Stimulated activated naive CD8-positive, alpha-beta T cell treated with anti-CD3 and anti-CD28 coated beads, Interleukin-15, Interleukin-2, amounts not matched to agents 100 U/mL and 50 U/mL, for 24 hours (primary cell): Measurements from ENCODE around the gene KCNG2.

ENCODE experiments used
- ATAC-seq: fragments of 150-1000 bp; cut with Tn5 transposase; one replicate; pipeline ENCODE4 v1.10.0; 2021
- DNase-seq: peaks from one replicate; pipeline ENCODE4 v3.0.0; 2021

The KCNG2 gene

GRCh38 chr18:79911344-79912270 is 113.9 kb downstream of the KCNG2 start:
- ATAC-seq (no peak), DNase-seq (no peak)

- ATAC-seq (peak; percentile 78), DNase-seq (peak; percentile 48)
Measured at GRCh38 chr18:79912409-79912991, 114.8 kb downstream of the KCNG2 start.

- no peak for DNase-seq
- no peak for ATAC-seq
Measured at GRCh38 chr18:79912994-79913831, 115.5 kb downstream of the KCNG2 start.

- ATAC-seq (no peak), DNase-seq (no peak)
Measured at GRCh38 chr18:79914614-79915160, 116.9 kb downstream of the KCNG2 start.

- ATAC-seq (no peak), DNase-seq (no peak)
Measured at GRCh38 chr18:79915161-79916127, 117.7 kb downstream of the KCNG2 start.

GRCh38 chr18:79916128-79916494 is 118.4 kb downstream of the KCNG2 start:
- ATAC-seq = no peak
- DNase-seq = no peak

GRCh38 chr18:79916546-79917168 is 118.9 kb downstream of the KCNG2 start:
- no peak for ATAC-seq
- DNase-seq = no peak

- ATAC-seq (no peak), DNase-seq (no peak)
Measured at GRCh38 chr18:79917169-79917852, 119.6 kb downstream of the KCNG2 start.

- ATAC-seq = no peak
- no peak for DNase-seq
Measured at GRCh38 chr18:79917853-79918614, 120.3 kb downstream of the KCNG2 start.

- ATAC-seq (no peak), DNase-seq (no peak)
Measured at GRCh38 chr18:79918615-79919011, 120.9 kb downstream of the KCNG2 start.

- ATAC-seq = no peak
- no peak for DNase-seq
Measured at GRCh38 chr18:79919089-79919488, 121.4 kb downstream of the KCNG2 start.

- no peak for DNase-seq
- ATAC-seq = no peak
Measured at GRCh38 chr18:79921984-79922965, 124.5 kb downstream of the KCNG2 start.

- ATAC-seq = no peak
- no peak for DNase-seq
Measured at GRCh38 chr18:79922971-79923411, 125.3 kb downstream of the KCNG2 start.

GRCh38 chr18:79923896-79924585 is 126.3 kb downstream of the KCNG2 start:
- ATAC-seq (no peak), DNase-seq (no peak)

GRCh38 chr18:79924814-79925731 is 127.3 kb downstream of the KCNG2 start:
- ATAC-seq (no peak), DNase-seq (no peak)

GRCh38 chr18:79926306-79926705 is 128.6 kb downstream of the KCNG2 start:
- ATAC-seq = no peak
- no peak for DNase-seq
